HG02610 (cell line): ENCODE data around the gene SUPV3L1.
"Not testable (repeated sequence)": the region's sequence is repeated elsewhere in the genome, so short reads cannot be mapped to it uniquely, and the experiment has no call there.

Source experiments
- ATAC-seq: cut with Tn5 transposase; IDR thresholded peaks from one replicate; pipeline ENCODE4 v1.9.1; 2021; ENCODE audit warnings: mild to moderate bottlenecking, moderate library complexity; ENCODE audit not compliant: unreplicated experiment

The SUPV3L1 gene

GRCh38 chr10:69179743-69180524 lies at the start of gene SUPV3L1:
Gene SUPV3L1 (plus strand): TSS chr10:69180234. CDS start chr10:69180292, 58 bp downstream.
- ATAC-seq = peak; percentile 70

- no peak for ATAC-seq
Observed at GRCh38 chr10:69130251-69130650, 49.8 kb upstream of the SUPV3L1 start.

GRCh38 chr10:69139961-69140360 lies 40.1 kb upstream of the SUPV3L1 start:
- no peak for ATAC-seq

GRCh38 chr10:69141304-69141703 lies 38.7 kb upstream of the SUPV3L1 start:
- no peak for ATAC-seq

DNA sequence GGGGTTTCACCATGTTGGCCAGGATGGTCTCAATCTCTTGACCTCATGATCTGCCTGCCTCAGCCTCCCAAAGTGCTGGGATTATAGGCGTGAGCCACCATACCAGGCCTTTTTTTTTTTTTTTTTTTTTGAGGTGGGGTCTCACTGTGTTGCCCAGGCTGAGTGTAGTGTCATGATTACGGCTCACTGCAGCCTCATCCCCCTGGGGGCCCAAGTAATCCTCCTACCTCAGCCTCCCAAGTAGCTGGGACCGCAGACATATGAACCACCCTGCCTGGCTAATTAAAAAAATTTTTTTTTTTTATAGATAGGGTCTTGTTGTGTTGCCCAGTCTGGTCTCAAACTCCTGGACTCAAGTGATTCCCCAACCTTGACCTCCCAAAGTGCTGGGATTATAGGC lies 38.0 kb upstream of the SUPV3L1 start:
- not testable (repeated sequence) for ATAC-seq

GRCh38 chr10:69142983-69143382 lies 37.1 kb upstream of the SUPV3L1 start:
- no peak for ATAC-seq

DNA sequence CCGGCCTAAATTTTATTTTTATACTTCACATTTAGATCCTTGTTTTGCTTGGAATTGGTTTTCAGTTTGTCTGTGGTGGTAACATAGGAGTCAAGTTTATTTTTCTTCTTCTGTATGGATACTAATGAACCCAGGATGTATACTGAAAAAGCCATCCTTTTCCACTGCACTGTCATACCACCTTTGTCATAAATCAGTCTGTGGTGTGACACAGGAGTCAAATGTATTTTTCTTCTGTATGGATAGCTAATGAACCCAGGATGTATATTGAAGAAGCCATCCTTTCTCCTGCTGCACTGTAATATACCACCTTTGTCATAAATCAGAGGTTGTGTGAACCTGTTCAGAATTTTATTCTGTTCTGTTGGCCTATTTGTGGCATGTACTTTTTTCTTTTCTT lies 34.7 kb upstream of the SUPV3L1 start:
- ATAC-seq = no peak

DNA sequence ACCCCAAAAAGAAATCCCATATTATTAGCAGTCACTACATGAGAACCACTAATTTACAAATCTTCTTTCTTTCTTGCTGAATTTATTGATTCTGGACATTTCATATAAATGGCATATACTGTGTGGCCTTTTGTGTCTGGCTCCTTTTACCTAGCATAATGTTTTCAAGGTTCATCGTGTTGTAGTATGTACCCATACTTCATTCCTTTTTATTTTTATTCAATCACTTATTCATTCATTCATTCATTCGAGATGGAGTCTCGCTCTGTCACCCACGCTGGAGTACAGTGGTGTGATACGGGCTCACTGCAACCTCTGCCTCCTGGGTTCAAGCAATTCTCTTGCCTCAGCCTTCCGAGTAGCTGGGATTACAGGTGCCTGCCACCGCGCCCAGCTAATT lies 34.2 kb upstream of the SUPV3L1 start:
- no peak for ATAC-seq

GRCh38 chr10:69146759-69147158 lies 33.3 kb upstream of the SUPV3L1 start:
- no peak for ATAC-seq

DNA sequence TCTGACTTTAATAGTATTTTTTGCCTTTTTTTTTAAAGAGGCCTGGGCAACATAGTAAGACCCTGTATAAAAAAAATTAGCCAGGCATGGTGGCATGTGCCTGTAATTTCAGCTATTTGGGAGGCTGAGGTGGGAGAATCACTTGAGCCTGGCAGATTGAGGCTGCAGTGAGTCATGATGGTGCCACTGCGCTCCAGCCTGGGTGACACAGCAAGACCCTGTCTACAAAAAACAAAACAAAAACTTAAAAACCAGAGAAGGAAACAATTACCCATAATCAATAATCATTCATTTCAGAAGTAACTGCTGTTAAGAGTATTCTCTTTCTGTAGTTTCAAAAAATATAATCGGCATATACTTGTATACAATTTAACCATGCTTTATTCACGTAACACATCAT lies 28.1 kb upstream of the SUPV3L1 start:
- ATAC-seq = no peak

- ATAC-seq = no peak
Observed at GRCh38 chr10:69153227-69153626, 26.8 kb upstream of the SUPV3L1 start.

GRCh38 chr10:69160809-69161241 lies 19.2 kb upstream of the SUPV3L1 start:
- ATAC-seq = no peak

DNA sequence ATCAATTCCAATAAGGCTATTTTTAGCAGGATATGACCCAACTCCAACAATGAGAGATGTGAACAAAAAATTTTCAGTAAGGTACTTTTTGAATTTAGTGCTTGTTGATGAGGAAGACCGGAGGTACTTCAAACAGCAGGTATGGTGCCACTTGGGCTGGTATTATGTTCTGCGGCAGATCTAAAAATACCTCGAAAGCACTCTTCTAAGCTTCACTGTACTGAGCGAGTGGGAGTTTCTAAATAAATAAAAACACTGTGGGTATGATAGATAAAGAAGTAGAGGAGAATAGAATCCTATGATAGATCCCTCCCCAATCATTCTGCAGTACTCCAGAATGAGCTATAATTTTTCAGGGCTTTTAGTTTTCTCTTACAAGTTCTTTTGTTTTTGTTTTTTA lies 11.5 kb upstream of the SUPV3L1 start:
- no peak for ATAC-seq

DNA sequence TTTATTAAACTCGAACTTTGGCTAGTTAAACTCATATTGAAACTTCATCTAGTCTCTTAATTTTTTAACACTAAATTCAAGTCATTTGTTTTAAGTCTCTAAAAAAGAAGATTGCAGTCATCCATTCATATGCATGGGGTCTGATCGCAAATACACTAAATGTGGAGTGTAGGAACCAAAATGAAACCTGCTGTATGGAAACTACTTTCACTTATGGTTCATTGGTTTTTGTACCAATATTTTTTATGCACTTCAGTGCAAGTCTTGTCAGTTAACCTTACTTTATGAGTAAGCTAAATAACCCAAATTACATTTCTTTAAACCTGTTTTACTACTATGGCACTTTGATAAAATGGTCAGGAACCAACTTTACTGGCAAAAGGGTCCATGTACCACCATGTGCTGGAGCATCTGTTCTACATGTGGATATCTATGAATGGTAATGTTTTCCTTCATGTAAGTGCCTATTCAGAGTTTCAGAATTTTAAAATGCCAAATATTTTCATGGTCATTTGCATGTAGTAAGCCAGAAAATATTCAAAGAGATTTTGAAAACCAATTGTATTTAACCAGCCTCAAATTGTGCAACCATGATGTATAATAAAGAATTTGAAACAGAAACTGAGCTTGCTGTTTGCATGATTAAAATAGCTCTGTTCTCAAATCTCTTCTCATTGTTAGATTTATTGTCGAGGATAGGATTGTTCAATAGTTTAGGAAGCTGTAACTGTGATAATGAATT lies 7.6 kb upstream of the SUPV3L1 start:
- peak; percentile 75 for ATAC-seq

- ATAC-seq = not testable (repeated sequence)
Observed at GRCh38 chr10:69175326-69175725, 4.7 kb upstream of the SUPV3L1 start.

GRCh38 chr10:69176823-69177222 lies 3.2 kb upstream of the SUPV3L1 start:
- no peak for ATAC-seq

- ATAC-seq = peak; percentile 19
Observed at GRCh38 chr10:69179089-69179742, 818 bp upstream of the SUPV3L1 start.

DNA sequence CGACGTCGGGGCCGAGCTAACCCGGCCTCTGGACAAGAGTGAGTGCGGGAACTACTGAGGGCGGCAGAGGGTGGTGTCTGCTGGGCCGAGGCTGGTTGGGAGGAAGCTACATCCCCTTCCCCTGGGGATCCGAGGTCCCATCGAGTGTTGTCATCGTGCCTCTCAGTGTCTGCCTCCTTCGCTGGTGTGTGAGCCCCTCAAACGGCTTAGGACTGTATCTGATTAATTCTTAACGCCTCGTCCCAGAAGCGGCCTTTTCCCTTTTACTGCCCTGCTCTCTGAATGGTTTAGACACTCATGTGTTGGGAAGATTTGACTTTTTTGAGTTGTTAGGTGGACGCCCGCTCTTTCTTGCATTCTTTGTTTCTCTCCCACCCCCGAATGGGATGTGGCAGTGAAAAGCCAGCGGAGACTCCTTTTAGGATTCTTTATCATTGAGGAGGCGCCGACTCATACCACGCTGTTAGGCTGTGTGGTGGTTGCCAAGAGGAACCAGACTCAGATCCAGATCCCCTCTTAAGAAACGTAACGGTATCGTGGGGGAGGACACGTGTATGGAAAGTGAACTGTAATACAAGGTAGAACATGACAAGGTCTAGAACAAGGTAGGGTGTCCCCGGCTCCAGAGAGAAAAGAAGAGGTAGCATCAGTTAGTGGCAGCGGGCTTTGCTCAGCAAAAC lies 631 bp downstream of the SUPV3L1 start:
- ATAC-seq = peak; percentile 32

DNA sequence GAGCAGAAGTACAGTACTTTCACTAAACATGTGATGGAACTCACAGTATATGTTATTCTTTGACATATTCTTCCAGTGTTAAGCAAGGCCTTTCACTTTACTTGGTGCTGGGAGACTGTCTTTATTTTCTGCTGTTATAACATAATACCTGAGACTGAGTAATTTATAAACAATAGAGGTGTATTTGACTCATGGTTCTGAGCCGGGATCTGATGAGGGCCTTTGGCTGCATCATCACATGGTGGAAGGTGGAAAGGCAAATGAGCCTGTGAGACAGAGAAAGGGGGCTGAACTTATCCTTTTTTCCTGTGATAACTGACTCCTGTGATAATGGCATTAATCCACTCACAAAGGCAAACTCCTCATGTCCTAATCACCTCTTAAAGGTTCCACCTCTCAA lies 1.4 kb downstream of the SUPV3L1 start:
- no peak for ATAC-seq

- no peak for ATAC-seq
Observed at GRCh38 chr10:69182005-69182404, 2.0 kb downstream of the SUPV3L1 start.

- no peak for ATAC-seq
Observed at GRCh38 chr10:69186524-69186923, 6.5 kb downstream of the SUPV3L1 start.
